Measurements from ENCODE around the gene MYH14. TPM values are rescaled to one million over a fixed set of nuclear protein-coding genes. Genes with fewer than 3 reads are reported as not detected.
A peak's percentile ranks its signal among the peaks of the same experiment; 100 is the strongest.

Gene MYH14
- total RNA-seq, 1 donor from 2014 or later: 1.6 TPM

- Histone ChIP-seq H3K36me3 (no peaks in the 10 kb centered on the region), H3F3A (ENCODE audit: low read depth) (no peaks in the 10 kb centered on the region), H2AFZ (replicated peaks) (no peak overlapping the region), H3K4me3 (no peak overlapping the region), H3K9me3 (ENCODE audit: low read depth) (no peaks in the 10 kb centered on the region), H4K20me1 (ENCODE audit: low read depth) (no peaks in the 10 kb centered on the region), H3K27ac (no peak overlapping the region), H3K79me2 (ENCODE audit: low read depth) (no peaks in the 10 kb centered on the region), H3K27me3 (no peaks in the 10 kb centered on the region), H3K4me2 (no peak overlapping the region), H3K4me1 (no peaks in the 10 kb centered on the region), H3K9ac (no peak overlapping the region)
- peaks cover 19% of the 10 kb centered on the region for H3K4me1 Mint-ChIP-seq
- H3K27me3 Mint-ChIP-seq (ENCODE audit: insufficient read depth, low read depth): peaks cover 4% of the 10 kb centered on the region
- no peak for TF ChIP-seq CTCF (IDR thresholded peaks at IDR 0.05)
- TF ChIP-seq EZH2 (IDR thresholded peaks at IDR 0.05): no peak
- no peak for TF ChIP-seq EZH2phosphoT487 (IDR thresholded peaks at IDR 0.05)
- DNase-seq (ENCODE audit: low spot score): peak; percentile 77
- no peak overlapping the region for H3K4me3 Mint-ChIP-seq
- no peaks in the 10 kb centered on the region for H3K9me3 Mint-ChIP-seq
- peak overlapping the region; percentile 18 for H3K27ac Mint-ChIP-seq
- H3K36me3 Mint-ChIP-seq: no peaks in the 10 kb centered on the region
Measured at GRCh38 chr19:50167314-50167721, 36.1 kb upstream of the MYH14 start.

GRCh38 chr19:50171752-50172151 lies 31.7 kb upstream of the MYH14 start:
- Mint-ChIP-seq H3K36me3 (no peaks in the 10 kb centered on the region), H3K27me3 (ENCODE audit: insufficient read depth, low read depth) (peaks cover 3% of the 10 kb centered on the region), H3K4me1 (peaks cover 19% of the 10 kb centered on the region), H3K27ac (no peak overlapping the region), H3K4me3 (no peak overlapping the region), H3K9me3 (no peaks in the 10 kb centered on the region)
- Histone ChIP-seq H3K79me2 (ENCODE audit: low read depth) (no peaks in the 10 kb centered on the region), H3F3A (ENCODE audit: low read depth) (no peaks in the 10 kb centered on the region), H3K4me2 (no peak overlapping the region), H3K9me3 (ENCODE audit: low read depth) (no peaks in the 10 kb centered on the region), H3K36me3 (no peaks in the 10 kb centered on the region), H3K27ac (no peak overlapping the region), H3K4me3 (no peak overlapping the region), H3K9ac (no peak overlapping the region), H3K4me1 (no peaks in the 10 kb centered on the region), H2AFZ (replicated peaks) (no peak overlapping the region), H4K20me1 (ENCODE audit: low read depth) (no peaks in the 10 kb centered on the region), H3K27me3 (no peaks in the 10 kb centered on the region)
- TF ChIP-seq EZH2phosphoT487 (IDR thresholded peaks at IDR 0.05): no peak
- no peak for TF ChIP-seq CTCF (IDR thresholded peaks at IDR 0.05)
- TF ChIP-seq EZH2 (IDR thresholded peaks at IDR 0.05): no peak
- no peak for DNase-seq (ENCODE audit: low spot score)

GRCh38 chr19:50172726-50173125 lies 30.7 kb upstream of the MYH14 start:
- Histone ChIP-seq H3K4me2 (no peak overlapping the region), H3K27ac (no peak overlapping the region), H2AFZ (replicated peaks) (no peak overlapping the region), H3K9ac (no peak overlapping the region), H3F3A (ENCODE audit: low read depth) (no peaks in the 10 kb centered on the region), H3K27me3 (no peaks in the 10 kb centered on the region), H3K79me2 (ENCODE audit: low read depth) (no peaks in the 10 kb centered on the region), H3K4me3 (no peak overlapping the region), H4K20me1 (ENCODE audit: low read depth) (no peaks in the 10 kb centered on the region), H3K9me3 (ENCODE audit: low read depth) (no peaks in the 10 kb centered on the region), H3K36me3 (no peaks in the 10 kb centered on the region), H3K4me1 (no peaks in the 10 kb centered on the region)
- no peaks in the 10 kb centered on the region for H3K9me3 Mint-ChIP-seq
- H3K4me1 Mint-ChIP-seq: peaks cover 11% of the 10 kb centered on the region
- no peaks in the 10 kb centered on the region for H3K36me3 Mint-ChIP-seq
- no peak overlapping the region for H3K4me3 Mint-ChIP-seq
- H3K27ac Mint-ChIP-seq: no peak overlapping the region
- TF ChIP-seq CTCF (IDR thresholded peaks at IDR 0.05): no peak
- TF ChIP-seq EZH2 (IDR thresholded peaks at IDR 0.05): no peak
- no peak for TF ChIP-seq EZH2phosphoT487 (IDR thresholded peaks at IDR 0.05)
- H3K27me3 Mint-ChIP-seq (ENCODE audit: insufficient read depth, low read depth): peaks cover 3% of the 10 kb centered on the region
- no peak for DNase-seq (ENCODE audit: low spot score)

All from neural progenitor cell (in vitro differentiated cells).